ENCODE data around the gene ADGRV1. TPM values are rescaled to one million over a fixed set of nuclear protein-coding genes. Genes with fewer than 3 reads are reported as not detected.

Gene ADGRV1
- total RNA-seq, 2 donors from 2014 or later: 16.4 to 20.9 TPM

- DNase-seq (ENCODE audit: low spot score): no peak
- intact Hi-C loops (cut with DNase I): no loop called here
- no peaks in the 10 kb centered on the region for H3K9me3 ChIP-seq
- no peaks in the 10 kb centered on the region for H3K4me1 ChIP-seq (replicated peaks)
- H3K27me3 ChIP-seq (replicated peaks; ENCODE audit: insufficient read depth): no peaks in the 10 kb centered on the region
- no peak overlapping the region for H3K4me3 ChIP-seq
- H3K36me3 ChIP-seq: no peaks in the 10 kb centered on the region
- no peak for TF ChIP-seq POLR2AphosphoS5 (IDR thresholded peaks at IDR 0.05)
- TF ChIP-seq CTCF (IDR thresholded peaks at IDR 0.05): no peak
- TF ChIP-seq POLR2A (IDR thresholded peaks at IDR 0.05): no peak
- no peak overlapping the region for H3K27ac ChIP-seq
- 87% methylated on average over 4 of the region's 4 CpGs for WGBS
Observed at GRCh38 chr5:90987726-90988125, 429.1 kb downstream of the ADGRV1 start.

- Histone ChIP-seq H3K36me3 (no peaks in the 10 kb centered on the region), H3K9me3 (no peaks in the 10 kb centered on the region), H3K27me3 (replicated peaks; ENCODE audit: insufficient read depth) (no peaks in the 10 kb centered on the region), H3K27ac (no peak overlapping the region), H3K4me3 (no peak overlapping the region), H3K4me1 (replicated peaks) (no peaks in the 10 kb centered on the region)
- DNase-seq (ENCODE audit: low spot score): no peak
- 97% methylated on average over 1 of the region's 1 CpG for WGBS
- TF ChIP-seq POLR2AphosphoS5 (IDR thresholded peaks at IDR 0.05) (no peak), CTCF (IDR thresholded peaks at IDR 0.05) (no peak), POLR2A (IDR thresholded peaks at IDR 0.05) (no peak)
- intact Hi-C loops (cut with DNase I): no loop called here
Observed at GRCh38 chr5:90991201-90991600, 432.6 kb downstream of the ADGRV1 start.

DNA sequence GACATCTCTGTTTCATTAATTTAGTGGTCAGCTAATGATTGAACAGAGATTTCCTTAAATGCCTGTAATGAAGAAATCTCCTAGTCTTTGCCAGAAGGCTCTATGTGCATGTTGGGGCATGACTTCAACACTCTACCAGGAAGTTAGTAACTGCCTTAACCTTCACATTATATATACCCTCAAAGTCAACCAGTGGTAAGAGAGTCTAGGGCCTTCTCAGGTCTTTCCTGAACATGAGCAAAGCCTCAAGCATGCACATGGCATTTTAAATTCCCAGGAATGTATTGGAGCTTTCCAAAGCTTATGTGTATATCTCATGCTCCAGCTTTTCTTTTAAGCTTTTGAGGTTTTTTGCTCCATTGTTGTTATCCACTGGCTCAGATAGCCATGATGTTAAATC is 436.2 kb downstream of the ADGRV1 start:
- Histone ChIP-seq H3K4me3 (no peak overlapping the region), H3K27ac (no peak overlapping the region), H3K4me1 (replicated peaks) (no peaks in the 10 kb centered on the region), H3K27me3 (replicated peaks; ENCODE audit: insufficient read depth) (no peaks in the 10 kb centered on the region), H3K9me3 (no peaks in the 10 kb centered on the region), H3K36me3 (no peaks in the 10 kb centered on the region)
- intact Hi-C loops (cut with DNase I): no loop called here
- TF ChIP-seq CTCF (IDR thresholded peaks at IDR 0.05): no peak
- TF ChIP-seq POLR2A (IDR thresholded peaks at IDR 0.05): no peak
- no peak for TF ChIP-seq POLR2AphosphoS5 (IDR thresholded peaks at IDR 0.05)
- no peak for DNase-seq (ENCODE audit: low spot score)

- TF ChIP-seq POLR2AphosphoS5 (IDR thresholded peaks at IDR 0.05) (no peak), CTCF (IDR thresholded peaks at IDR 0.05) (no peak), POLR2A (IDR thresholded peaks at IDR 0.05) (no peak)
- DNase-seq (ENCODE audit: low spot score): no peak
- Histone ChIP-seq H3K36me3 (no peaks in the 10 kb centered on the region), H3K4me1 (replicated peaks) (no peaks in the 10 kb centered on the region), H3K9me3 (no peaks in the 10 kb centered on the region), H3K27ac (no peak overlapping the region), H3K4me3 (no peak overlapping the region), H3K27me3 (replicated peaks; ENCODE audit: insufficient read depth) (no peaks in the 10 kb centered on the region)
- WGBS: 98% methylated on average over 3 of the region's 3 CpGs
- intact Hi-C loops (cut with DNase I): no loop called here
Observed at GRCh38 chr5:90996089-90996488, 437.5 kb downstream of the ADGRV1 start.

- 100% methylated on average over 4 of the region's 4 CpGs for WGBS
- H3K9me3 ChIP-seq: no peaks in the 10 kb centered on the region
- intact Hi-C loops (cut with DNase I): no loop called here
Observed at GRCh38 chr5:90997082-90997481, 438.5 kb downstream of the ADGRV1 start.

More at GRCh38 chr5:90997082-90997481, 438.5 kb downstream of the ADGRV1 start:
- Histone ChIP-seq H3K27ac (no peak overlapping the region), H3K4me1 (replicated peaks) (no peaks in the 10 kb centered on the region), H3K27me3 (replicated peaks; ENCODE audit: insufficient read depth) (no peaks in the 10 kb centered on the region), H3K4me3 (no peak overlapping the region), H3K36me3 (no peaks in the 10 kb centered on the region)
- DNase-seq (ENCODE audit: low spot score): no peak
- TF ChIP-seq POLR2A (IDR thresholded peaks at IDR 0.05): no peak
- no peak for TF ChIP-seq CTCF (IDR thresholded peaks at IDR 0.05)
- TF ChIP-seq POLR2AphosphoS5 (IDR thresholded peaks at IDR 0.05): no peak

Measured in prostate gland (tissue), 2 donors.